Measurements from ENCODE around the gene C22orf42. TPM values are rescaled to one million over a fixed set of nuclear protein-coding genes. Genes with fewer than 3 reads are reported as not detected.

C22orf42 gene
- total RNA-seq, 1 experiment from 2014 or later: not detected

- H3K27me3 ChIP-seq (ENCODE audit: insufficient read depth, low read length): peaks cover 8% of the 10 kb centered on the region; the same call in 1 of the 2 replicates
- peaks cover 13% of the 10 kb centered on the region for H3K23me2 ChIP-seq (ENCODE audit: insufficient read length, low read depth, low read length, poor library complexity, severe bottlenecking)
- H3K4me1 Mint-ChIP-seq: peaks cover 21 to 40% of the 10 kb centered on the region in 2 experiments
- TF ChIP-seq CTCF (conservative IDR thresholded peaks at IDR 0.05): peak; percentile 73
- no peak overlapping the region for H4K91ac ChIP-seq (ENCODE audit: insufficient read length, low read depth, low read length)
- no peak overlapping the region for H4K5ac ChIP-seq (ENCODE audit: insufficient read length, low read depth, low read length)
- H2BK15ac ChIP-seq (ENCODE audit: low read depth, low read length): no peak overlapping the region
- no peak overlapping the region for H2BK120ac ChIP-seq (ENCODE audit: low read depth, low read length, poor library complexity, severe bottlenecking)
- H3T11ph ChIP-seq (ENCODE audit: low read length): no peak overlapping the region
- no peaks in the 10 kb centered on the region for H3K9me3 Mint-ChIP-seq
- H3K23ac ChIP-seq (ENCODE audit: insufficient read length, low read depth, low read length): no peak overlapping the region
- H3K4me2 ChIP-seq (ENCODE audit: insufficient read depth, insufficient read length, low read length): no peak overlapping the region
- no peak overlapping the region for H2AK5ac ChIP-seq (ENCODE audit: insufficient read length, low read length)
- no peak overlapping the region for H2AFZ ChIP-seq (ENCODE audit: low read length)
- H2BK20ac ChIP-seq (ENCODE audit: low read depth, low read length, poor library complexity, severe bottlenecking): no peak overlapping the region
- DNase-seq: peak; percentile 73
- H2BK5ac ChIP-seq (ENCODE audit: insufficient read length, low read length): no peak overlapping the region
- no peaks in the 10 kb centered on the region for H3K79me2 ChIP-seq (ENCODE audit: insufficient read depth, low read length)
- H3K56ac ChIP-seq (ENCODE audit: insufficient read length, low read depth, low read length): no peak overlapping the region
- H2BK12ac ChIP-seq (ENCODE audit: insufficient read length, low read depth, low read length): no peak overlapping the region
- no peak overlapping the region for H4K8ac ChIP-seq (replicated peaks; ENCODE audit: insufficient read length, low read depth, low read length)
- no peak overlapping the region for H3K14ac ChIP-seq (ENCODE audit: insufficient read depth, low read length)
- no peaks in the 10 kb centered on the region for H4K20me1 ChIP-seq (ENCODE audit: control insufficient read depth, insufficient read depth, insufficient read length)
- no peaks in the 10 kb centered on the region for H3K9me3 ChIP-seq (ENCODE audit: control insufficient read depth, low read depth, low read length)
- no peak overlapping the region for H3K27ac Mint-ChIP-seq
- no peaks in the 10 kb centered on the region for H3K79me1 ChIP-seq (ENCODE audit: insufficient read depth, low read depth, low read length, poor library complexity, severe bottlenecking)
- H3K4me1 ChIP-seq (ENCODE audit: insufficient read depth, low read length): no peaks in the 10 kb centered on the region; the same call in 1 of the 2 replicates
- no CpG with 5 or more reads among the region's 29 CpGs for WGBS (ENCODE audit: extremely low coverage, insufficient read length, low lambda C conversion rate)
- no peak overlapping the region for H3K4ac ChIP-seq (ENCODE audit: low read depth, low read length)
- peaks cover 97% of the 10 kb centered on the region for H3K27me3 Mint-ChIP-seq (ENCODE audit: low read depth)
- no peak overlapping the region for H3K18ac ChIP-seq (ENCODE audit: insufficient read length, low read depth, low read length)
- no peaks in the 10 kb centered on the region; a peak in 2 of 7 replicates for H3K36me3 Mint-ChIP-seq (ENCODE audit: insufficient read depth in 1 of 3, low read depth in 3 of 3)
- no peak overlapping the region for H3K27ac ChIP-seq (ENCODE audit: insufficient read length, low read depth, low read length)
- no peak overlapping the region for H3K9ac ChIP-seq (ENCODE audit: extremely low read depth, insufficient read length, low read length)
- H3K4me3 Mint-ChIP-seq: no peak overlapping the region; a peak in 1 of 5 replicates
These were observed 43.6 kb upstream of the C22orf42 start for GRCh38 chr22:32202539-32203180.

Measured in H9 (cell line).